Stimulated activated CD4-positive, alpha-beta T cell treated with anti-CD3 and anti-CD28 coated beads, TNF-alpha, amount 100 ng/mL, for 48 hours (primary cell): ENCODE data around the gene TUBGCP2.
A peak's percentile ranks its signal among the peaks of the same experiment; 100 is the strongest.

ENCODE experiments used
- DNase-seq, 3 donors: peaks; one replicate each; pipeline ENCODE4 v3.0.0-alpha.2; 2020; ENCODE audit warnings: low read depth in 3 of 3

The TUBGCP2 gene, protein sequence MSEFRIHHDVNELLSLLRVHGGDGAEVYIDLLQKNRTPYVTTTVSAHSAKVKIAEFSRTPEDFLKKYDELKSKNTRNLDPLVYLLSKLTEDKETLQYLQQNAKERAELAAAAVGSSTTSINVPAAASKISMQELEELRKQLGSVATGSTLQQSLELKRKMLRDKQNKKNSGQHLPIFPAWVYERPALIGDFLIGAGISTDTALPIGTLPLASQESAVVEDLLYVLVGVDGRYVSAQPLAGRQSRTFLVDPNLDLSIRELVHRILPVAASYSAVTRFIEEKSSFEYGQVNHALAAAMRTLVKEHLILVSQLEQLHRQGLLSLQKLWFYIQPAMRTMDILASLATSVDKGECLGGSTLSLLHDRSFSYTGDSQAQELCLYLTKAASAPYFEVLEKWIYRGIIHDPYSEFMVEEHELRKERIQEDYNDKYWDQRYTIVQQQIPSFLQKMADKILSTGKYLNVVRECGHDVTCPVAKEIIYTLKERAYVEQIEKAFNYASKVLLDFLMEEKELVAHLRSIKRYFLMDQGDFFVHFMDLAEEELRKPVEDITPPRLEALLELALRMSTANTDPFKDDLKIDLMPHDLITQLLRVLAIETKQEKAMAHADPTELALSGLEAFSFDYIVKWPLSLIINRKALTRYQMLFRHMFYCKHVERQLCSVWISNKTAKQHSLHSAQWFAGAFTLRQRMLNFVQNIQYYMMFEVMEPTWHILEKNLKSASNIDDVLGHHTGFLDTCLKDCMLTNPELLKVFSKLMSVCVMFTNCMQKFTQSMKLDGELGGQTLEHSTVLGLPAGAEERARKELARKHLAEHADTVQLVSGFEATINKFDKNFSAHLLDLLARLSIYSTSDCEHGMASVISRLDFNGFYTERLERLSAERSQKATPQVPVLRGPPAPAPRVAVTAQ

DNA sequence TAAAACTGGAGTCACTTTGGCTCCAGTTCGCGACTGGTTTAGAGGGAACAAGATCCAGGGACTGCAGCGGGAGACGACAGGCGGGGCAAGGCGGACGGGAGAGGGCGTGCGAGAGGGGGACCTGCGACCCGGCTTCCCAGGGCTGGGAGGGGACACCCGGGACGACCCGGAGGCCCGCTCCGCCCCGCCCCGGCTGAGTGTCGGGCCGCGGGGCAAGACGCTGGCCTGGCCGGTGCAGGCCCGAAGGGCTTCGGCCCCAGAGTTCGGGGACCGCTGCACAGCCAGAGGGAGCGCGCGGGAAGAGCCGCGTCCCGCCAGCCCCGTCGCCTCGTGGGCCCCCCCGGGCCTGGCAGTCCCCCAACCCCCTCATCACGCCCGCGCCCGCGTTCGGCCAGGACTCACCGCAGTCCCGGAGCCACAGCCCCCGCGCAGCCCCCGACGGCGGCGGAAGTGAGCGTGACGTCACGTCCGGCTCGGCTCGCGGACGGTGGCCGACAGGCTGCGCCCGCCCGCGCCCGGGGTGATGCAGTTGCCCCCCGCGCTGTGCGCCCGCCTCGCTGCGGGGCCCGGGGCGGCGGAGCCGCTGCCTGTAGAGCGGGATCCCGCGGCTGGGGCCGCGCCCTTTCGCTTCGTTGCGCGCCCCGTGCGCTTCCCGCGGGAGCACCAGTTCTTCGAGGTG is at the start of gene TUBGCP2, which contains the start of gene ZNF511:
Gene TUBGCP2, minus strand, starts transcription at position 452 of the 679 bp plus-strand sequence. CDS start 5,931 bp downstream, outside the sequence.
Gene ZNF511, plus strand, starts transcription at position 494 of the 679 bp plus-strand sequence. Its CDS starts 30 bp downstream, at position 524.
- DNase-seq: peak; percentile 77 to 88 (median 78)

DNA sequence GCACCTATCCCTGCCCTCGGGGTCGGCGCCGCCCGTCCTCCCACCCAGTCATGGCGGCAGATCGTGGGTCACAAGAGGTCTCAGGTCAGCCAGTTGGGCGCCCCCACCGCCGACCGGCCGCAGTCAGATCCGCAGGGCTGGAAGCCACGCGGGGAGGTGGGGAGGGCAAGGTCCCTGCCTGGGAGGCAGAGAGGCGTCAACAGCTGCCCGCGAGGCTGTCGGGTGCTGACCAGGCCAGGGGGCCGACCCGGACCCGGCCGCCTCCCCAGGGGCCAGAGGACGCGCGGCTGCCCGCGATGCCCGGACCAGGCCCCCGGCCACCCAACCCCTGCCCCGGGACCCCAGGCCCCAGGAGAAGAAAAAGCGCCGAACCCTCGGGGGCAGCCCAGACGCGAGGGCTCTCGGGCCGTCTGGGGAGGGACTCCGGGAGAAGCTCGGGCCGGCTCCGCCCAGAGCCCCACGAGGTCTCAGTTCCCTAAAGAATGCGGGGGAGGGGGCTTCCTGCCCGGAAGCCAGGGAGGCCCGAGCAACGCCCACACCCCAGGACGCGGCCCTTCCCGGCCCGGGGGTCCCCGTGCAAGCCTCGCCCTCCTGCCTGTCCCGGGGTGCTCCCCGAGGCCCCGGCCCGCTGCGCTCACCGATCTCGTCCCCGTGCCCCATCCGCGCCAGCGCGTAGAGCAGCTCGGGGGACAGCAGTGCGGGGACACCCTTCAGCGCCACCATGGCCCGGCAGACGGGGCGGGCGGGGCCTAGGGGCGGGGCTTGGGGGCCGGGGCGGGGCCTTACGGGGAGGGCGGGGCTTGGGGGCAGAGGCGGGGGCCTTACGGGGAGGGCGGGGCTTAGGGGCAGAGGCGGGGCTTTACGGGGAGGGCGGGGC is 48.9 kb upstream of the TUBGCP2 start, which contains the start of gene FUOM:
Gene FUOM, minus strand, starts transcription at position 735 of the 877 bp plus-strand sequence. Its CDS starts 12 bp downstream, at position 723.
- peak; percentile 51 to 74 (median 70) for DNase-seq

DNA sequence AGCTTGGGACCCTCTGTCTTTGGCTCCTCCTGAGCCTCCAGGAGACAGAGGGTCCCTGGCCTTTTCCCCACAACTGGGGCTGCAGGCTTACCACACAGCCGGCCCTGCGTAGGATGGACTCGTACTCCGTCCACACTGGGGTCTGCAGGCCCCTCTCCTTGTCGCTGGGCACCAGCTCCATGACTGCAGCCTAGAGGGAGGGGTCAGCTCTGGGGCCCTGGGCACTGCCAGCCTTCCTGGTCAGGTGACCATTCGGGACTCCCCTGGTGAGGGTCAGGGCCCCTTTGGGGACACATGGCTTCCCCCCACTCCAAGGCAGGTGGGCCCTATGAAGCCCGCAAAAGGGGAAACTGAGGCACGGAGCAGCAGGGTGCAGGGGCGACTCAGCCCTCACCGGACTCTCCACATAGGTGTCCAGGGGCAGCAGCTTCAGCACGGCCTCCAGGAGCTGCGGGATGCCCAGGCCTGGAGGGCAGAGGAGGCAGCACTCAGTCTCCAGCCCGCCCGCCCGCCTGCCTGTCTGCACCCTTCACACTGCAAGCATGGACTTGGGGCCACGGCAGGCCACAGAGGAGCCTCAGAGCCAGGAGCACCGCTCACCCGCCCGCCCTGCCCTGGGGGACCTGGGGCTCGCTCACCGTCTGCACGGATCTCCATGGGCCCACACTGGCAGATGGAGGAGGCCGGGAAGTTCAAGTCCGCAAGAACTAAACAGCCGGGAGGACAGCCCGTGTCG is 48.0 kb upstream of the TUBGCP2 start:
- DNase-seq: no peak

DNA sequence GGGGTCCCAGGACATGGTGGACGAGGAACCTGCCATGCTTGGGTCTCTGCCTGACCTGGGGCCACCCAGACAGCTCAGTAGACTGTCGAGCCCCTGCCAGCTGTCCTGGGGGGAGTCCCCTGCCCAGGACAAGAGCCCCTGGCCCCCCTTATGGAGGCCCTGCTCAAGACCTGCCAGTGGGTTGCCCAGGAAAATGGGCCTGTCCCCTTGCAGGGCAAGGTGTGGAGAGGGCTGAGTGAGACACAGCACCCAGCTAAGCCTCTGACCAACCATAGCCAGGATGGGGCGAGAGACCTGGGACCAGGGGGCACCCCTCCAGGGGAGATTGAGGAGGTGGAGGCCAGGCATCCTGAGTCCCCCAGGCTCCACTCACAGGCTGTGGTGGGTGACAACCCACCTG is 47.3 kb upstream of the TUBGCP2 start:
- no peak for DNase-seq

DNA sequence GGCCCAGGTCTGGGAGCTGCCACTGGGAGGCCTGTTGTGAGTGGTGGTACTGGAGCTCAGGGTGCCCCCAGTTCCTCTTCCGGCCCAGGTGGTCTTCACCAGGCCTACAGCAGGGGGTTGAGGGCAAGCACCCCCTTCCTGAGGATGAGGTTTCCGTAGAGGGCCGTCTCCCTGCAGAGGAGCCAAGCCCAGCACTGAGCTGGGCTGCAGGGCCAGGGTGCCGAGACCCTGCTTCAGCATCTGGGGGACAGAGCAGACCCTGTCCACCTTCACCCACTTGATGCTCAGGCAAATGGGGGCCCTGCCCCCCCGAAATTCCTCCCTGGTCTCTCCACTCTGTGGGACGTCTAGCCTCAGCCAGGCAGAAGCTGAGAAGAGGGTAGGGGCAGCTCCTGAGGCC is 46.6 kb upstream of the TUBGCP2 start:
- no peak for DNase-seq

DNA sequence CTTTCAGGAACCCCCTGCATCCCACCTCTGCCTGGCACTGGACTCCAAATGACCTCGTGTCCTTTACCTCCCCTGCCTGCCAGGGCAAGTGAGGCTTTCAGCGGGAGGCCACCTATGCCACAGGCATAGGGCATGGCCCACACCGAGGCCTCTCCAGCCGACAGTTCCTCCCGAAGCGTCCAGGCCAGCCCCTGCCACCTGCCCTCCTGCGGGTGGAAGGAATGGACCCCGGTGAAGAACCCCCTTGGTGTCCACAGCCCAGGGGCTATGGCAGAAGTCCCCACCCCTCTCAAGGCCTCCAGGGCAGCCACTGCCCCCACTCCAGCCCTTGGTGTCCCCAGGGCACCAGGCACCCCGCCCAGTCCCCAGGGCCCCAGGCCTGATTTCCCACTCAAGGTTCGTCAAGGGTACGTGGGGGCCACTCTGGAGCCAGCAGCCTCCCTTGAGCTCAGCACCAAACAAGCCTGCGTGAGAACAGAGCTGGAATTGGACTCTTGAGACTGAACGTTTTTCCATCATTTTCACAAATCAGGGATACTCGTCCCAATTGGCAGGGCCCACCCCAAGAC is 46.1 kb upstream of the TUBGCP2 start:
- DNase-seq: no peak

DNA sequence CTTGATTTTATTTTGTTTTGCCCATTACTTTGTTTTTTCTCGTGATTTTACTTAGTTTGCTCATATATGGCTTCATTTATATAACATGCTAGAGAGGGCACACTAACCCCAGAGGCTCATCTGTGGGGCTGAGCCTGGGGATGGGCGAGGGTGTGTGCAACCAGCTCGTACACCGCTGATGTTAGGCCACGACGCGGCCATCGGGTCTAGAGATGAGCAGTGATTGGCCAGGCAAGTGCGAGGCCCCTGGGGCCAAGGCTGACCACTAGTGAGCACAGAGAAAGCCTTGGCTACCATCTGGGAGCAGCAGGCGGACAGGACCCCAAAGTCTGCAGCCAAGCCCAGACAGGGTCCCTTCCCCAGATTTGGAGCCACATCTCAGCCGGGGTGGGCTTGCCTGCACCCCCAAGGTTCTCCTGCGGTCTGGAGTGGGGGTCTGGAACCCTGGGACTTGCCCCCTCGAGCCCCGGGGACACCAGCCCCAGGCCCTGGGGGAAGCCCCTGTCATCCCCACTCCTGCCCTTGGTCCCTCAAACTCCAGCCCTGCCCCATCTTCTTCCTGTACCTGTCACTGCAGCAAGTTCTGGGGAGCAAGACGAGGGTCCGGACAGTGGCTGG is 45.4 kb upstream of the TUBGCP2 start:
- DNase-seq: no peak

DNA sequence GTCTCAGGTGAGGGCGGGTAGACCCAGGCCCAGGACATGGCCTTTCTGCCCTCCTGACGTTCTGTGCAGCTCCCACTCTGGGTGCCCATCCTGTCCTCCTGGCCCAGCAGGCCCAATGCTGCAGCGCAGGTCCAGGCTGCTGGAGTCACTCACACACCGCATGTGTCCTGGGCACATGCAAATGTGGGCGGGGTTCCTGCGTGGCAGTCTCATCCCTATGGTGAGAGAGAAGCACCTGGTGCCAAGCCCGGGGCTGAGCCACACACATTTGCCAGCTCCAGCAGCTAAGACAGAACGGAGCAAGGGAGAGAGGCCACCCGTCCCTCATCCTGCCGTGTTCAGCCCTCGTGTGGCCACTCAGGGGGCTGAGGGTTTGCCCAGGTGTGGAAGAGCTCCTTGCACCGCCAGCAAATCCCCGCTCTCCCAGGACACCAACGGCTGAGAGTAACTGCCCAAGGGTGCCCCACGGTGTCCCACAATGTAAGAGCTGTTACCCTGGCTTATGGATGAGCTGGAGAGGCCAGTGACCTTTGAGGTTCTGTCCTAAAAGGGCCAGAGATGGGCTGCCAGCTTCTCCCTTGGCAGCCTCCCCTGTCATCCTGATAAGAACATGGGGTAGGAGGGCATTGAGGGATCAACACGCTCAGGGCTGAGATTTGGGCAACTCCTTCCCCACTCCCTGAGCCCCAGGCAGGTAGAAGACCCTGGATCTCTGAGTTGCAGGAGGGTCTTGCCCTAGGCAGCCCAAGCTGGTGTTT is 44.7 kb upstream of the TUBGCP2 start:
- DNase-seq: no peak

DNA sequence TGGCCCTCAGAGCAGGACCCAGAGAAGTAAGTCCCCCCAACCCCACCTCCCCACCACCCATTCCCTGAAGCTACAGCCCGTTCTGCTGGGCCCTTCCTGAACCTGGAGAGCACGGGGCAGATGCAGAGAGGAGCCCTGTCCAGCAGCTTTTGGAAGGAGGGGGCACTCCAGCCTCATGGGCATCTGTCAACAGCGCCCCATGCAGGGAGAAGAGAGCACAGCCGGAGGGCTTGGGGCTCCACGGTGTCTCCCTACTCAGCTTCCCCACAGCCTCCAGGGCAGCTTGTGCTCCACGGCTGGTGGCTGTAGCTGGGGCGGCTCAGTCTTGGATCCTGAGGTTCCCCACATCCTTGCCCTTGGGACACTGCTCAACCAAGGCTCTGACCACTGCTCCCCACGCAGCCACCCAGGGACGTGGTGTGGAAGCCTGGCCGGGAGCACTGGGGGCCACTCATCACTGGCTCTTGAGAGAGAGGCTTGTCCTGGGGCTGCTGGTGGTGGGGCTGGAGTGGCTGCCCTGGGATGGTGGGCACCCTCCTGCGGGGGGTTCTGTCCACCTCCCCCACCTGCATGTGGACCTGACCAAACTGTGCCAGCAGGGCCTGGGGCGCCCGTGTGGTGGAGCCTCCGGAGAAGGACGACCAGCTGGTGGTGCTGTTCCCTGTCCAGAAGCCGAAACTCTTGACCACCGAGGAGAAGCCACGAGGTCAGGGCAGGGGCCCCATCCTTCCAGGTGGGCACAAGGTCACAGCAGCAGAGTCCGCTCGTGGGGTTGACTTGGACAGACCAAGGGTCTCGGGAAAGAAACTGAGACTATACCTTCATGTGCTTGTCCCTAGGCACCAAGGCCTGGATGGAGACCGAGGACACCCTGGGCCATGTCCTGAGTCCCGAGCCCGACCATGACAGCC is 43.0 kb upstream of the TUBGCP2 start:
- DNase-seq: no peak

DNA sequence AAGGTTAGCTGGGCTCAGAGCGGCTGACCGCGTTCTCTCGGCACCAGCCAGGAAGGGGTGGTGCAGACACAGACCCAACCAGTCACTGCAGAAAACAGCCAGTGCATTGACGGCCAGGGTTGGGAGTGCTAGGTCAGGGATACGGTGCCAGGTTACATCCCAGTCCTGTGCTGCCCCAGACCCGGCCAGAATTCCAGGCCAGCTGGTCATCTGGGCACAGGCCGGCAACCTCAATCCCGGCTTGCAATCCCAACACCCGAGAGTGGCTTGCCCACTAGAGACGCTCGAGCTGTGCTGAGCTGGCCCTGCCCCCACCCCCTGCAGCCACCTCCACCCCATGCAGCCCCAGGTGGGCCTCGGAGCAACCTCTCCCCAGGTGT is 42.3 kb upstream of the TUBGCP2 start:
- no peak for DNase-seq

DNA sequence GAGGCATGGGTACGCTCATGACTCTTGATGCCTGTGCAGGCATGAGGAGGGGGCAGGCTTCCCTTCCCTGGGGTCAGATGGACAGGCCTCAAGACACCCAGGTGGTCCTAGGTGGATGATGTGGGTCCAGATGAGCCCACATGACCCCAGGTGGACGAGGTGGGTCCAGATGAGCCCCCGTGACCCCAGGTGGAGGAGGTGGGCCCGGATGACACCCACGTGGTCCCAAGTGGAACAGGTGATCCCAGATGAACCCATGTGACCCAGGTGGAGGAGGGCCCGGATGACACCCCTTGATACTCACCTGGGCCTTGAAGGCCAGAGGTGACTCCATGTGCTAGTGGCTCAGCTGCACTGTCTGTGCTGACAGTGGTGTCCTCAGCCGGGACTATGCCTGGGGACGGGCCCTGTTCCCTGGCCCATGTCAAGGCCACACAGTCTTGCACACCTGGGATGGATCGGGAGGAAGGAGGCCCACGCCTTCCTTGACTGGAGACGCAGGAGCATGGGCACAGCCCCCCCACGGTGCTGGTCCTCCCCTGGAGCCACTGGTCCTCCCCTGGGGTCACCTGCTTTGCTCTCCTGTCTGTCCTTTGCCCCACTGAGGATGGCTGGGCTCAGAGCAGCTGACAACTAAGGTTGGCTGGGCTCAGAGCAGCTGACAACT is 41.7 kb upstream of the TUBGCP2 start:
- DNase-seq: no peak

DNA sequence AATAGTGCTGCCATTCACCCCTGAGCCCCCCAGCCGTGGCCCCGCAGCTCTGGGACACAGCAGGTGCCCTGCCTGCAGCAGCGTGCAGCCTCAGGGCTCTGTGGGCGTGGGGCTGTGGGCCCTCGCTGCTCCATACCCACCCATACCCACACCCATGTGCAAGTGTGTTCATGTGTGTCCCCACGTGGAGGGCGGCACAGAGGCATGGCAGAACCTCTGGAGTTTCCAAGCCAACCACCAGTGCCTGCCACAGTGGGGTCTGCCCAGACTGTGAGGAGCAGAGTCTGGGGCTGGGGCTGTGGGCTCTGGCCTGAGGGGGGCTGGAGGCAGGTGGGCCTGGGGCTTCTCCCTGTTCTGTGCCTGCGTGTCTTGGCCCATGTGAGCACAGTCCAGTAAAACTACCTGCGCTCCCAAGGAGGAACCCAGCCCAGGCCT is 40.9 kb upstream of the TUBGCP2 start:
- no peak for DNase-seq

DNA sequence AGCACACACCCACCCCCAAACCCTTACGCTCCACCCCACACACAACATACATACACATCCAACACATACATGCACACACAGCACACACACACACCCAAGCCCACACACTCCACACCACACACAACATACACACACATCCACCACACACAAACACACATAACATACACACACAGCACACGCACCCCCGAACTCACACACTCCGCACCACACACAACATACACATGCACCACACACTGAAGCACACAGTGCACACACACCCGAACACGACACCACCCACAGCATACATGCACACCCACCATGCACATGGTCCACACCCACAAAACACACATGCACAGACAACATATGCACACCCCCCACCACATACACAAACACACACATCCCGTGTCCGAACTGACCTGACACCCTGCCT is 40.5 kb upstream of the TUBGCP2 start:
- DNase-seq: no peak

DNA sequence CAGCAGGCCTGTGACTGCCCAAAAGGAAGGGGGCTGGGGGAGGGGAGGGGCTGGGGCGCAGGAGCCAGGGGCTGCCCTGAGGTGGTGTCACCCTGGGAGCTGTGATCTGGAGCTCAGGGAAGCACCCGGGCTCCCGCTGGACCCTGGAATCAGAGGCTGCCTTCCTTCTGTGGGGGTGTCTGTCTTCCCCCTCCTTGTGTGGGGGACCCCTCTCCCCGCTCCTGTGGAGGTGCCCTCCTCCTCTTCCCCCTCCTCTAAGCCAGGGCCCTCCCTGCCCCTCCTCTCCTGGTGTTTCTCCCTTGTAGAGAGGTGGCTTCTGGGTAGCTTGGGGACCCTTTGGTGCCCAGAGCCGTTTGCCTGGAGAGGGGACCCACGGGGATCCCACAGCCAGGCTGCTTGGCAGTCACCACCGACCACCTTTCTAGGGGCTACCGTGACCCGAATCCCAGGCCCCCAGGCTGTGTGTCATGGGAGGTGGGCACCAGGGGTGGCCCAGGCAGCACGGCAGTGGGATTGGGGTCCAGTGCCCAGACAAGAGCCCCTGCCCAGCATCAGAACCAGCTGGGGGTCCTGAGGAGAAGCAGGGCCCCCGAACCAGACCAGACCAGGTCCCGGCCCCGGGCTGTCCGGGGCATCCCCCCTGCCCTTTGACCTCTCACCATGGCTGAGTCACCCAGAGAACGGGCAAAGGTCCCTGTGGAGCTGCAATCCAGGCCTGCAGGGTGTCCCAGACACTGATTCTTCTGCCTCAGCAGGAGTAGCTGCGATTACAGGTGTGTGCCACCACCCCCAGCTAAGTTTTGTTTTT is 39.2 kb upstream of the TUBGCP2 start:
- DNase-seq: no peak

DNA sequence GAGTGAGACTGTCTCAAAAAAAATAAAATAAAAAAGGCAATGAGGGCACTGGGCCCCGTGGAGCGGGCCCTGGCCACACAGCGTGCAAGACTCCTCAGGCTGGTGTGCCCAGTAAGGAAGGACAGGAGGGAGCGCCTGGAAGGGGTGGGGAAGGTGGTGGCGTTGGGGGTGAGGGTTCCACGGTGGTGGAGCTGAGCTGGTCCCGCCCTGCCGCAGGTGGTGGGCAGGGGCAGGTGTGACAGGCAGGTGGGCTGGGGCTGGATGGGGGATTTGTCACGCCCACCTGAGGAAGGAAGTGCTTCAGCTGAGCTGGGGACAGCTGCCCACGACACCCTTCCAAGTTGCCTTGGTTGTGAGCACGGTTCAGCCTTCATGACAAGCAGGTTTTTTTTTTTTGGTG is 37.7 kb upstream of the TUBGCP2 start:
- no peak for DNase-seq

DNA sequence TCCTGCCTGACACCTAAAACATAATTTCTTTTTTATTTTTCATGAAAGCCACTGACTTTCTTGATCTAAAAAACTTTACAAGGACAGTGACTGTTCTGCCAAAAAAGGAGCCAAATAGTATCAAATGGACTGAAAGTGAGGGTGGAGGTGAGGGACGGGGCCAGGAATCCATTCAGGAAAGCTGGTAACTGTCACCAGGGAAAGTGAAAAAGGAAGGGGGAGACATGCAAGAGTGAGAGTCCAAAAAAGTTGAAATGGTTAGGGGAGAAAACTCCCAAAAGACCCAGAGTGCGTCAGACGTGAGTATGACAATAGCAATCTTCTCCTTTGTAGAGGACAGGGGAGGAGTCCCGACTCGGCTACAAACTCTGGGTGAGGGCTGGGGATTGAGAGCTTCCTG is 35.6 kb upstream of the TUBGCP2 start:
- DNase-seq: no peak
